HepG2 (cell line): ENCODE results near the gene ZFAND3. TPM values are rescaled to one million over a fixed set of nuclear protein-coding genes. Genes with fewer than 3 reads are reported as not detected.
A peak's percentile ranks its signal among the peaks of the same experiment; 100 is the strongest.

Experiments used
- MED13 ChIP-seq: sonication (generic); formaldehyde crosslinking; IDR thresholded peaks from 2 replicates; pipeline ENCODE4 v1.5.0; 2020; ENCODE audit warnings: missing genetic modification reagents
- NFRKB ChIP-seq: fragments of 450-650 bp; IDR thresholded peaks from 2 replicates; pipeline ENCODE4 v1.6.1; 2017
- PHF21A ChIP-seq: sonication (generic); formaldehyde crosslinking; IDR thresholded peaks from 2 replicates; pipeline ENCODE4 v1.5.0; 2020; ENCODE audit warnings: mild to moderate bottlenecking, missing genetic modification reagents
- PITX1 ChIP-seq: sonication (generic); formaldehyde crosslinking; IDR thresholded peaks from 2 replicates; pipeline ENCODE4 v1.5.1; 2020; ENCODE audit warnings: mild to moderate bottlenecking, missing genetic modification reagents
- RAD21 ChIP-seq: fragments of 450-650 bp; formaldehyde crosslinking; IDR thresholded peaks from 2 replicates; pipeline ENCODE4 v1.5.0; 2020; ENCODE audit warnings: mild to moderate bottlenecking
- RARG ChIP-seq: sonication (generic); formaldehyde crosslinking; IDR thresholded peaks from 2 replicates; pipeline ENCODE4 v1.4.0; 2020; ENCODE audit warnings: low read depth, mild to moderate bottlenecking, missing genetic modification reagents
- REPIN1 ChIP-seq: sonication (generic); formaldehyde crosslinking; IDR thresholded peaks from 2 replicates; pipeline ENCODE4 v1.8.0; 2022; ENCODE audit warnings: missing genetic modification reagents, low read depth, mild to moderate bottlenecking, borderline replicate concordance
- REXO4 ChIP-seq: sonication (generic); formaldehyde crosslinking; IDR thresholded peaks from 2 replicates; pipeline ENCODE4 v1.8.0; 2022; ENCODE audit warnings: missing genetic modification reagents, mild to moderate bottlenecking, borderline replicate concordance
- RFXAP ChIP-seq: sonication (generic); formaldehyde crosslinking; IDR thresholded peaks from 2 replicates; pipeline ENCODE4 v1.4.0; 2020; ENCODE audit warnings: missing genetic modification reagents, borderline replicate concordance
- SIX4 ChIP-seq: sonication (generic); formaldehyde crosslinking; IDR thresholded peaks from 2 replicates; pipeline ENCODE4 v1.4.0; 2020; ENCODE audit warnings: missing genetic modification reagents
- STAG1 ChIP-seq: sonication (generic); formaldehyde crosslinking; IDR thresholded peaks from 2 replicates; pipeline ENCODE4 v1.4.0; 2020; ENCODE audit warnings: missing genetic modification reagents
- TGIF2 ChIP-seq: IDR thresholded peaks from 2 replicates; pipeline ENCODE4 v1.6.1; 2016; ENCODE audit warnings: control low read depth, missing compliant biosample characterization
- ZNF10 ChIP-seq: sonication (generic); formaldehyde crosslinking; IDR thresholded peaks from 2 replicates; pipeline ENCODE4 v1.4.0; 2020; ENCODE audit warnings: mild to moderate bottlenecking, low read depth, missing genetic modification reagents, borderline replicate concordance
- ZNF556 ChIP-seq: sonication (generic); formaldehyde crosslinking; IDR thresholded peaks from 2 replicates; pipeline ENCODE4 v1.4.0; 2020; ENCODE audit warnings: mild to moderate bottlenecking, missing genetic modification reagents, borderline replicate concordance
- ZNF761 ChIP-seq: sonication (generic); formaldehyde crosslinking; conservative IDR thresholded peaks from 2 replicates; pipeline ENCODE4 v1.4.0; 2020; ENCODE audit warnings: mild to moderate bottlenecking, missing genetic modification reagents
- ZNF775 ChIP-seq: sonication (generic); formaldehyde crosslinking; IDR thresholded peaks from 2 replicates; pipeline ENCODE4 v1.4.0; 2020; ENCODE audit warnings: missing genetic modification reagents, mild to moderate bottlenecking, moderate library complexity, borderline replicate concordance
- ZZZ3 ChIP-seq: sonication (generic); formaldehyde crosslinking; IDR thresholded peaks from 2 replicates; pipeline ENCODE4 v1.4.0; 2020; ENCODE audit warnings: missing genetic modification reagents, mild to moderate bottlenecking, borderline replicate concordance
- polyA plus RNA-seq, 8 experiments: library from polyadenylated mRNA; depleted of rRNA in 3 of 8; stranded (reverse) in 7 of 8; unstranded in 1 of 8; fragments of >200 nt; fragmentation: Illumina TruSeq in 4 of 8; extraction: Trizol in 4 of 8; gene quantifications; 2 replicates each; pipeline versions ENCODE4 v1.2.1 to v1.2.3, GENCODE V29; 2011 to 2016; ENCODE audit warnings: low read depth in 4 of 8, missing spikeins in 1 of 8, mixed read lengths in 1 of 8; ENCODE audit not compliant: insufficient read depth in 1 of 8
- total RNA-seq, 5 experiments: library from RNA; depleted of rRNA; stranded (reverse); fragments of >200 nt; fragmentation: Illumina TruSeq; extraction: Trizol; gene quantifications; 2 replicates each; pipeline ENCODE4 v1.2.3, GENCODE V29; 2016; ENCODE audit warnings: low read depth in 1 of 5
- TF ChIP-seq, protein P1 (sequence below): sonication (generic); formaldehyde crosslinking; conservative IDR thresholded peaks from 2 replicates; pipeline ENCODE4 v1.8.1; 2023; ENCODE audit warnings: missing genetic modification reagents
- TF ChIP-seq, protein P2 (sequence below): sonication (generic); formaldehyde crosslinking; IDR thresholded peaks from 2 replicates; pipeline ENCODE4 v1.5.0; 2020; ENCODE audit warnings: mild to moderate bottlenecking, missing genetic modification reagents, moderate library complexity
- TF ChIP-seq, protein P3 (sequence below): sonication (generic); formaldehyde crosslinking; IDR thresholded peaks from 2 replicates; pipeline ENCODE4 v1.4.0; 2020; ENCODE audit warnings: missing genetic modification reagents
- TF ChIP-seq, protein P4 (sequence below): sonication (generic); formaldehyde crosslinking; IDR thresholded peaks from 2 replicates; pipeline ENCODE4 v1.5.0; 2020; ENCODE audit warnings: missing genetic modification reagents
- TF ChIP-seq, protein P5 (sequence below): IDR thresholded peaks from 2 replicates; pipeline ENCODE4 v1.6.1; 2012; ENCODE audit warnings: low read depth, low read length, improper control_type of control experiment

ZFAND3 gene
- total and polyA plus RNA-seq, 2 of the 13 experiments (the other 11 are each of a cell fraction or from before 2014, with no cell fraction given), result 16.4 to 17.1 TPM

DNA sequence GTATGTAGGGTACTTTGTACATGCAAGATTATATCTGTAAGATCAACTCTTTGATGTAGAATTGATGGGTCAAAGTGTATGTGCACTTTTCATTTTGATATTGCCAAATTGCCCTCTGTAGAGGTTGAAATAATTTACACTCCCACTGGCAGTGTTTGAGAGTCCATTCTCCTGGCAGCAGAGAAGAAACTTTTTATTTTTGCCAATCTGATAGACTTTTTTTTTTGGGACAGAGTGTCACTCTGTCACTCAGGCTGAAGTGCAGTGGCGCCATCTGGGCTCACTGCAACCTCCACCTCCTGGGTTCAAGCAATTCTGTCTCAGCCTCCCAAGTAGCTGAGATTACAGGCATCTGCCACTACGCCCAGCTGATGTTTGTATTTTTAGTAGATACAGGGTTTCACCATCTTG, 199.2 kb downstream of the ZFAND3 start (continued):
- TF ChIP-seq PITX1 (CRISPR knock-in tag) (no peak), ZNF761 (CRISPR knock-in tag) (no peak), ZNF10 (CRISPR knock-in tag) (no peak), RFXAP (CRISPR knock-in tag) (no peak), RAD21 (CRISPR knock-in tag) (0 out of 2 replicates have a peak, but pooled peaks have one; percentile 25), MED13 (CRISPR knock-in tag) (no peak), ZZZ3 (no peak), REXO4 (CRISPR knock-in tag) (no peak), SIX4 (CRISPR knock-in tag) (no peak), STAG1 (CRISPR knock-in tag) (peak; percentile 50), ZNF556 (CRISPR knock-in tag) (no peak), TGIF2 (CRISPR knock-in tag) (no peak), RARG (CRISPR knock-in tag) (no peak), NFRKB (no peak), ZNF775 (CRISPR knock-in tag) (no peak), REPIN1 (CRISPR knock-in tag) (no peak), PHF21A (CRISPR knock-in tag) (no peak)
- TF ChIP-seq, protein P1, sequence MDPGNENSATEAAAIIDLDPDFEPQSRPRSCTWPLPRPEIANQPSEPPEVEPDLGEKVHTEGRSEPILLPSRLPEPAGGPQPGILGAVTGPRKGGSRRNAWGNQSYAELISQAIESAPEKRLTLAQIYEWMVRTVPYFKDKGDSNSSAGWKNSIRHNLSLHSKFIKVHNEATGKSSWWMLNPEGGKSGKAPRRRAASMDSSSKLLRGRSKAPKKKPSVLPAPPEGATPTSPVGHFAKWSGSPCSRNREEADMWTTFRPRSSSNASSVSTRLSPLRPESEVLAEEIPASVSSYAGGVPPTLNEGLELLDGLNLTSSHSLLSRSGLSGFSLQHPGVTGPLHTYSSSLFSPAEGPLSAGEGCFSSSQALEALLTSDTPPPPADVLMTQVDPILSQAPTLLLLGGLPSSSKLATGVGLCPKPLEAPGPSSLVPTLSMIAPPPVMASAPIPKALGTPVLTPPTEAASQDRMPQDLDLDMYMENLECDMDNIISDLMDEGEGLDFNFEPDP (CRISPR knock-in tag), result no peak
- TF ChIP-seq, protein P2, sequence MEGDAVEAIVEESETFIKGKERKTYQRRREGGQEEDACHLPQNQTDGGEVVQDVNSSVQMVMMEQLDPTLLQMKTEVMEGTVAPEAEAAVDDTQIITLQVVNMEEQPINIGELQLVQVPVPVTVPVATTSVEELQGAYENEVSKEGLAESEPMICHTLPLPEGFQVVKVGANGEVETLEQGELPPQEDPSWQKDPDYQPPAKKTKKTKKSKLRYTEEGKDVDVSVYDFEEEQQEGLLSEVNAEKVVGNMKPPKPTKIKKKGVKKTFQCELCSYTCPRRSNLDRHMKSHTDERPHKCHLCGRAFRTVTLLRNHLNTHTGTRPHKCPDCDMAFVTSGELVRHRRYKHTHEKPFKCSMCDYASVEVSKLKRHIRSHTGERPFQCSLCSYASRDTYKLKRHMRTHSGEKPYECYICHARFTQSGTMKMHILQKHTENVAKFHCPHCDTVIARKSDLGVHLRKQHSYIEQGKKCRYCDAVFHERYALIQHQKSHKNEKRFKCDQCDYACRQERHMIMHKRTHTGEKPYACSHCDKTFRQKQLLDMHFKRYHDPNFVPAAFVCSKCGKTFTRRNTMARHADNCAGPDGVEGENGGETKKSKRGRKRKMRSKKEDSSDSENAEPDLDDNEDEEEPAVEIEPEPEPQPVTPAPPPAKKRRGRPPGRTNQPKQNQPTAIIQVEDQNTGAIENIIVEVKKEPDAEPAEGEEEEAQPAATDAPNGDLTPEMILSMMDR (CRISPR knock-in tag), result peak; percentile 46
- TF ChIP-seq, protein P3, sequence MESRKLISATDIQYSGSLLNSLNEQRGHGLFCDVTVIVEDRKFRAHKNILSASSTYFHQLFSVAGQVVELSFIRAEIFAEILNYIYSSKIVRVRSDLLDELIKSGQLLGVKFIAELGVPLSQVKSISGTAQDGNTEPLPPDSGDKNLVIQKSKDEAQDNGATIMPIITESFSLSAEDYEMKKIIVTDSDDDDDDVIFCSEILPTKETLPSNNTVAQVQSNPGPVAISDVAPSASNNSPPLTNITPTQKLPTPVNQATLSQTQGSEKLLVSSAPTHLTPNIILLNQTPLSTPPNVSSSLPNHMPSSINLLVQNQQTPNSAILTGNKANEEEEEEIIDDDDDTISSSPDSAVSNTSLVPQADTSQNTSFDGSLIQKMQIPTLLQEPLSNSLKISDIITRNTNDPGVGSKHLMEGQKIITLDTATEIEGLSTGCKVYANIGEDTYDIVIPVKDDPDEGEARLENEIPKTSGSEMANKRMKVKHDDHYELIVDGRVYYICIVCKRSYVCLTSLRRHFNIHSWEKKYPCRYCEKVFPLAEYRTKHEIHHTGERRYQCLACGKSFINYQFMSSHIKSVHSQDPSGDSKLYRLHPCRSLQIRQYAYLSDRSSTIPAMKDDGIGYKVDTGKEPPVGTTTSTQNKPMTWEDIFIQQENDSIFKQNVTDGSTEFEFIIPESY, result peak; percentile 50; the same call in 1 of the 2 replicates
- TF ChIP-seq, protein P4, sequence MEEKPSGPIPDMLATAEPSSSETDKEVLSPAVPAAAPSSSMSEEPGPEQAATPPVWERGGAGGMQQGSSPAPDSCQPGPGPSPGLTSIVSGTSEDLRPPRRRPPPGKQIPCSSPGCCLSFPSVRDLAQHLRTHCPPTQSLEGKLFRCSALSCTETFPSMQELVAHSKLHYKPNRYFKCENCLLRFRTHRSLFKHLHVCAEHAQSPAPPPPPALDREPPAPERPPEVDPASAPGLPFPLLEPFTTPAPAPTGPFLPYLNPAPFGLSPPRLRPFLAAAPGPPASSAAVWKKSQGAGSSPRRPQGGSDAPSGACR (CRISPR knock-in tag), result no peak
- TF ChIP-seq, protein P5, sequence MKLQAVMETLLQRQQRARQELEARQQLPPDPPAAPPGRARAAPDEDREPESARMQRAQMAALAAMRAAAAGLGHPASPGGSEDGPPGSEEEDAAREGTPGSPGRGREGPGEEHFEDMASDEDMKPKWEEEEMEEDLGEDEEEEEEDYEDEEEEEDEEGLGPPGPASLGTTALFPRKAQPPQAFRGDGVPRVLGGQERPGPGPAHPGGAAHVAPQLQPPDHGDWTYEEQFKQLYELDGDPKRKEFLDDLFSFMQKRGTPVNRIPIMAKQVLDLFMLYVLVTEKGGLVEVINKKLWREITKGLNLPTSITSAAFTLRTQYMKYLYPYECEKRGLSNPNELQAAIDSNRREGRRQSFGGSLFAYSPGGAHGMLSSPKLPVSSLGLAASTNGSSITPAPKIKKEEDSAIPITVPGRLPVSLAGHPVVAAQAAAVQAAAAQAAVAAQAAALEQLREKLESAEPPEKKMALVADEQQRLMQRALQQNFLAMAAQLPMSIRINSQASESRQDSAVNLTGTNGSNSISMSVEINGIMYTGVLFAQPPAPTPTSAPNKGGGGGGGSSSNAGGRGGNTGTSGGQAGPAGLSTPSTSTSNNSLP, result peak; percentile 83
